Cortex of kidney (tissue), 1 donor: Measurements from ENCODE around the gene ERI3.

ENCODE experiments used
- DNase-seq: peaks from one replicate; lab custom pipeline; 2025; lab: John Stamatoyannopoulos, UW

Gene ERI3

DNA sequence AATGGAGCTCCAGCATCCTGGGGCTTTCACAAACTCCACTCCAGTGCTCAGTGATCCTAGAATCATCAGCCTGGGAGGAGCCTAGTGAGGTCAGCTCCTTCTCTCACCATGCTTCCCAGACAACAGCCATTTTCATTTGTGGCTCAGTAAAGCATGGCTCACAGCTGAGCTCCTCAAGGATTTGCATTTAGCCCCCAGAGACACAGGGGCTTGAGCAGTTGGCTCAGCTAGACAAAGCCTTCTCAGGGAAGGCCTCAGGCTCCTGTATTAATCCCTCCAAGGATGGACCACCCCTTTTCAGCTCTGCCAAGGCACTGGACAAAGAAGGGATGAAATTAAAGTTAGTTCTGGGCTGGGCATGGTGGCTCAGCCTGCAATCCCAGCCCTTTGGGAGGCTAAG is 39.5 kb downstream of the ERI3 start:
- DNase-seq: no peak

DNA sequence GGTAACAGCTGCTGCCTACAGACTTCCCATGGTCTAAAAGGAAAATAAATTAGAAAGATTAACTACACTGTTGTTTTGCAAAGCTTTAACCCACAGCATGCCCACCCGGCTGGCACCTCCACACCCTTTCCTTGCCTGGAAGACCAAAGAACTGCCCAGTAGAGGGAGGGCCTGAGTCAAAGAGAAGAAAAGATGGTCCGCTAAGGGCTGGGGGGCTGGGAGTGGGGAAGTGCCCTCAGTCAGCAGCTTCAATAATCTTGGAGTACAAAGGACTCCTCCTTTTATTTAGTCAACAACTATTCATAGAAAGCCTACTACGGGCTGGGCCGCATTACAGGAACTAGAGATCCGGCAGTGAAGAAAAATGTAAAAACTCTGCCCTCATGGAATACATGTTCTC is 40.6 kb downstream of the ERI3 start:
- no peak for DNase-seq

- DNase-seq: no peak
Measured at GRCh38 chr1:44313265-44313918, 41.7 kb downstream of the ERI3 start.

- DNase-seq: no peak
Measured at GRCh38 chr1:44312399-44313196, 42.5 kb downstream of the ERI3 start.

- no peak for DNase-seq
Measured at GRCh38 chr1:44310006-44310405, 45.1 kb downstream of the ERI3 start.

- DNase-seq: no peak
Measured at GRCh38 chr1:44305962-44306422, 49.1 kb downstream of the ERI3 start.

GRCh38 chr1:44303532-44303931 is 51.5 kb downstream of the ERI3 start:
- DNase-seq: no peak

- DNase-seq: no peak
Measured at GRCh38 chr1:44302541-44302940, 52.5 kb downstream of the ERI3 start.

GRCh38 chr1:44301442-44301841 is 53.6 kb downstream of the ERI3 start:
- DNase-seq: no peak

DNA sequence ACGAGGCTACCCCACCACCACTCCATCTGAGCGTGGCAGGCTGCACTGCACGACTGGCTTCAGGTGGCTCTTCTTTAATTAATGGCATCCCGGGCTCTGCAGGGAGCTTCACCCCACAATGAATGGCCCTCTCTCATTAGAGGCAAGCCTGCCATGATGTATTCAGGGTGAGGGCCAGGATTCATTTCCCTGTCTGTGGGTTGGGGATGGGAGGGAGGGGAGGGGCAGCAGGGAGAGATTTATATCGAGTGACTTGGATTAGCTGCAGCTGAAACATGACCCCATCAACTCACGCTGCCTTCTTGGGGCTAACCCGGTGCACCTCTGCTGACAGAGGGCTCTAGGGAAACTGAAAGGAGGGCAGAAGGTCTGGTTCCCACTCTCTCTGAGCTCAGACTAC is 54.2 kb downstream of the ERI3 start:
- no peak for DNase-seq

DNA sequence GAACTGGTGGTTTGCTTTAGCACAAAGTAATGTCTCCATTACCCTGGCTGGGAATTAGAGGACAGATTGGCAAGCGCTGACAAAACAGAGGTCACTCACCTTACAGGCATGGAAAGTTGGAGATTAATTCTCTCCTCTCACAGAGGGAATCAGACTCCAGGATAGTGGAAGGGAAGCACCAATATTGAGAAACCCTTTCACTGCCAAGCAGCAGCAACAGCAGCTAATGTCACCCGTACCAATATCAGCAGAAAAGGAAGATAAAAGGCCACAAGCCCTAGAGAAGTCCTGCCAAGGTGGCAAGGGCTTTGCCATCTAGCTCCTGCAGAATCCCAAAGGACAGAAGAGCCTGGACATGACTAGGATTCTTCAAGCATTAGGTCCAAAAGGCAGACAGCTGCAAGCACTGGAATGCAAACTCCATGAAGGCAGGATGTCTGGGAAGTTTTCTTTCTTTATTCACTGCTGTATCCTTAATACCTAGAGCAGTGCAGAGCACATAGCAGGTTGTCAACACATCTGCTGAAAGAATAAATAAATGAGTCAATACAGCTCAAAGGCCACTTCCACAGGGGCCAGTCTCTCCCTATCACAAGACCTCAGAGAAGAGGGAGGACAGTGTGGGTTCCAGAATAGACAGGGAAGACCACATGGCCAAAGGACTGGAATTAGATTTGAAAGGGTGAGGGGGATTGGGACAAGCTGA is 57.2 kb downstream of the ERI3 start:
- no peak for DNase-seq

- DNase-seq: no peak
Measured at GRCh38 chr1:44296806-44297205, 58.3 kb downstream of the ERI3 start.

- DNase-seq: no peak
Measured at GRCh38 chr1:44296086-44296485, 59.0 kb downstream of the ERI3 start.

DNA sequence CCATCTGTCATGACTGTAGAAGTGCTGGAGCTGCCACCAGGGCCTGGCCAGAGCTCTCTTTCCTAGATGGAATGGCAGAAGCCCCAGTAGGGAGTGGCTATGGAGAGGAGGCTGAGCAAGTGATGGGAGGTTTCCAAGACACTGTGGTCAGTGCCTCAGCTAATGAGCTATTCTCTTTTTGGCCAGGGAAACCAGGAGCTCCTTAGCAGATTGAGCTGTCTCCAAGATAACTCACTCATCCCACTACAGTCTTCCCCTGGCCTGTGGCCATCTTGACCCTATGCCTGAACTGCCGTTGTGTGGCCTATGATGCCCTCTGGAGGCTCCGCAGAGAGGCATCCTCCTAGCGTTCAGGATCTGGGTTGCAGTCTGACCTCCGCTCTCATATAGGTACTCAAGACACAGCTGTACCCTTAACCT is 60.5 kb downstream of the ERI3 start:
- no peak for DNase-seq

DNA sequence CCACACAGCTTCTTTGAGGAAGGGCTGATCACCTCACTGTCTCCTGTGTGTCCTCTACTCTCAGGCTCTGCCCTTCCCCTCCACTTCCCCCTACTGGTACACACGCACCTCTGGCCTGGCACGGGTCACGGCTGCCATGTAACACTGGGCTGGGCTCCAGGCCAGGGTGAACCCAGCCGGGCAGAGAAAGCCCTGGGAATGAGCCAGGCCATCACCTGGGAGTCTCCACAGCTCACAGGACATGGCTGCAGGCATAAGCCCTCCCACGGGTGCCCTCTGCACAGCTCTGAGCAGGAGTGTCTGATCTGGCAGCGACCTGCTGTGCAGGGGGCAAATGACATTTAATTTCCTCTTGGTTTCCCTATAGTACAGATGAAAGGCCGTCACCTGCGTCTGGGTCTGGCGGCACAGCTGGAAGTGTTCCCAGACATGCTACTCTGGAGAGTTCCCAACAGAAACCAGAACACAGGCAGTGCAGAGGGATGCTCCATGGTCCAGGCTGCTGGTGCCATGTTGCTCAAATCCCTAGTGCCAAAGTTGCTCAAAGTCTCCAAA is 61.2 kb downstream of the ERI3 start:
- DNase-seq: peak; percentile 48

GRCh38 chr1:44292651-44293050 is 62.4 kb downstream of the ERI3 start:
- DNase-seq: no peak

DNA sequence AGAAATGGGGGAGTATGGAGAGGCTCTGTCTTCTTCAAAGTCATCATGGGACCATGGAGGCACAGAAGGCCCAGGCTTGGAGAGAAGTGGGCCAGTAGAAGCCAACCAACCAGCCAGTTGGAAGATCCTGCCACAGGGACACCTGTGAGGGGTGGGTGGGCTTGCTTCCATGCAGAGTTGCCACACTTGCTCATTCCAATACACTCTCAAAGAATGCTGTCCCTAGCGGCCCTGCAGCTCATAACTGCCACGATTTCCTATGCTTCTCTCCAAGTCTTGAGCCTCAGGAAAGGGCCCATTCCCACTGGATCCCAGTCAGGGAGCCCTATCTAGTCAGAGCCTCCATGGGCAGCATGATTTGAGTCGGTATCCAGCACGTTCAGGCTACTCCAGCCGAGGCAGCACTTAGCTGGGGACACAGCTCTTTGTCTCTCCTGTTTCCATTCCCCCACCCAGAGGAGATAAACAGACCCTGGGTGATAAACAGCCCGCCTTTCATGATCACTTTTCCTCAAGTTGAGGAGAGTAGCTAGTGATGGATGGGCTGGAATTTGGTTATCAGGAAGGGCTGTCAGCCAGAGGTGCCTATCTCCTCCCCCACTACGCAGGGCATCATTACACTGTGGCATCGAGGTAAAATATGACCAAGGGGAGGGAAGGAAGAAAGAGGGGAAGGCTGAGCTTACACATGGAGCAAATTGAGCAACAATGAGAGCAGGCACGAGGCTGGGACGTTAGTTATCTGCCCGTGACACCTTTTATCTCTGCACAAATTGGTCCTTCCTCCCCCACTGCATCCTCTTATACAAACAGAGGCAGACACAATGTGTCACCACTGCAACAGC is 64.6 kb downstream of the ERI3 start:
- no peak for DNase-seq

DNA sequence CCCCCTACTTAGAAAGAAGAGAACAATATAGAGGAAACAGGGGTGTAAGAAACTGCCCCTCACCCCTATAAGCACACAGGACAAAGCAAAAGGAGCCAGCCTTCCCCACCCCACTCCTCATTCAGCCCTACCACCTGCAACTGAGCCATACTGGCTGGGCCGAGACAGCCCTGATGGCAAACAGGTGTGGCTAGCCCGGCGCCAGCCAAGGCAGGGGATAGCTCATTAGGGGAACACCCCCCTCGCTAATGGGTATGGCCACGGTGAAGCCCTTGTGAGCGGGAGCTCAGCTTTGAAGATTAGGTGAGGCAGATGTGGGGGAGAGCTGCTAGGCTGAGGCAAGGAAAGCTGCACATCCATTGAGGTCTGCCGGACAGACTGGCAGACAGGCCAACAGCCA is 65.5 kb downstream of the ERI3 start:
- no peak for DNase-seq

DNA sequence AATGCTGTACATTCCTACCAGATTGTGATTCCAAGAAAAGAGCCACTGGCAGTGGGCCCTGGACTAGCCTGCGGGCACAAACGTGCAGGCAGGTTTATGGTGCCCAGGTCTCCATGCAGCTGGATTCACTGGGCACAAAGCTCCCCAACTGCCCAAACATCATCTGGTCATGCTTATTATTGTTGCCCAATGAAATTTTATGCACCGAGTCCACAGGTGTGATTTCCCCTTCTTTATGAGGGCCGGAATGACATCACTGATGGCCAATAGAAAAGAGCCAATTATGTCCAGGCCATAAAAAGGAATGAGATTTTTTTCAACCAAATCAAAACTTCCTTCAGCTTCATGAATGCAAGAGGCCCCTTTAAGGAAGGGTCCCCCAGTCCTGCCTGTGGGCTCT is 66.2 kb downstream of the ERI3 start:
- no peak for DNase-seq

- DNase-seq: no peak
Measured at GRCh38 chr1:44284184-44284583, 70.9 kb downstream of the ERI3 start.

GRCh38 chr1:44283524-44284173 is 71.4 kb downstream of the ERI3 start:
- no peak for DNase-seq
